ENCODE measurements around the gene MYO19. TPM values are rescaled to one million over a fixed set of nuclear protein-coding genes. Genes with fewer than 3 reads are reported as not detected.

MYO19 gene
- total RNA-seq, 1 donor from 2014 or later = 72.4 TPM

GRCh38 chr17:36498155-36498554 lies 36.5 kb downstream of the MYO19 start:
- no peak overlapping the region for H3K27ac Mint-ChIP-seq

GRCh38 chr17:36496018-36496789 lies 38.5 kb downstream of the MYO19 start:
- no peak overlapping the region for H3K4me3 ChIP-seq
- peak overlapping the region; percentile 98 for H3K27ac Mint-ChIP-seq
- H3K9me3 ChIP-seq (ENCODE audit: low read depth) = no peaks in the 10 kb centered on the region
- H3K4me1 ChIP-seq = peaks cover 13% of the 10 kb centered on the region
- H3K4me3 Mint-ChIP-seq = peak overlapping the region; percentile 74
- H3K36me3 Mint-ChIP-seq = peaks cover 19% of the 10 kb centered on the region
- no peak overlapping the region for H3K4me2 ChIP-seq
- H3K9me3 Mint-ChIP-seq = no peaks in the 10 kb centered on the region
- no peaks in the 10 kb centered on the region for H3K27me3 ChIP-seq
- H3K27ac ChIP-seq = peak overlapping the region; percentile 77
- H3K9ac ChIP-seq = no peak overlapping the region
- peak; percentile 55 for DNase-seq (ENCODE audit: low spot score)
- H4K20me1 ChIP-seq (ENCODE audit: low read depth) = peaks cover 52% of the 10 kb centered on the region
- H3K4me1 Mint-ChIP-seq = peaks cover 40% of the 10 kb centered on the region
- H2AFZ ChIP-seq (replicated peaks) = no peak overlapping the region
- no peaks in the 10 kb centered on the region for H3K36me3 ChIP-seq
- TF ChIP-seq EZH2phosphoT487 (IDR thresholded peaks at IDR 0.05) (no peak), EZH2 (IDR thresholded peaks at IDR 0.05) (no peak), CTCF (IDR thresholded peaks at IDR 0.05) (no peak)
- peaks cover 50% of the 10 kb centered on the region for H3F3A ChIP-seq (ENCODE audit: low read depth)
- peaks cover 12% of the 10 kb centered on the region for H3K79me2 ChIP-seq (ENCODE audit: low read depth)
- H3K27me3 Mint-ChIP-seq (ENCODE audit: insufficient read depth, low read depth) = no peaks in the 10 kb centered on the region

More at GRCh38 chr17:36498155-36498554, 36.5 kb downstream of the MYO19 start:
- no peak for TF ChIP-seq EZH2phosphoT487 (IDR thresholded peaks at IDR 0.05)
- TF ChIP-seq EZH2 (IDR thresholded peaks at IDR 0.05) = no peak
- TF ChIP-seq CTCF (IDR thresholded peaks at IDR 0.05) = no peak
- H3K9me3 Mint-ChIP-seq = no peaks in the 10 kb centered on the region
- DNase-seq (ENCODE audit: low spot score) = no peak
- Histone ChIP-seq H3K9me3 (ENCODE audit: low read depth) (no peaks in the 10 kb centered on the region), H3K9ac (no peak overlapping the region), H2AFZ (replicated peaks) (no peak overlapping the region), H3K27me3 (no peaks in the 10 kb centered on the region), H3K4me2 (no peak overlapping the region), H3K4me1 (peaks cover 13% of the 10 kb centered on the region), H4K20me1 (ENCODE audit: low read depth) (peaks cover 35% of the 10 kb centered on the region), H3K36me3 (no peaks in the 10 kb centered on the region), H3K79me2 (ENCODE audit: low read depth) (no peaks in the 10 kb centered on the region), H3K4me3 (no peak overlapping the region), H3F3A (ENCODE audit: low read depth) (peaks cover 48% of the 10 kb centered on the region), H3K27ac (no peak overlapping the region)
- peaks cover 18% of the 10 kb centered on the region for H3K36me3 Mint-ChIP-seq
- peaks cover 40% of the 10 kb centered on the region for H3K4me1 Mint-ChIP-seq
- H3K27me3 Mint-ChIP-seq (ENCODE audit: insufficient read depth, low read depth) = no peaks in the 10 kb centered on the region
- H3K4me3 Mint-ChIP-seq = no peak overlapping the region

- TF ChIP-seq EZH2 (IDR thresholded peaks at IDR 0.05) (no peak), CTCF (IDR thresholded peaks at IDR 0.05) (no peak), EZH2phosphoT487 (IDR thresholded peaks at IDR 0.05) (no peak)
- no peaks in the 10 kb centered on the region for H3K27me3 Mint-ChIP-seq (ENCODE audit: insufficient read depth, low read depth)
- DNase-seq (ENCODE audit: low spot score) = peak; percentile 39
- no peaks in the 10 kb centered on the region for H3K27me3 ChIP-seq
- no peaks in the 10 kb centered on the region for H3K9me3 Mint-ChIP-seq
- peak overlapping the region; percentile 96 for H3K27ac Mint-ChIP-seq
- peaks cover 61% of the 10 kb centered on the region for H4K20me1 ChIP-seq (ENCODE audit: low read depth)
- H3K4me2 ChIP-seq = no peak overlapping the region
- no peaks in the 10 kb centered on the region for H3K9me3 ChIP-seq (ENCODE audit: low read depth)
- H3K4me1 ChIP-seq = peaks cover 13% of the 10 kb centered on the region
- H3K79me2 ChIP-seq (ENCODE audit: low read depth) = peaks cover 23% of the 10 kb centered on the region
- no peaks in the 10 kb centered on the region for H3K36me3 ChIP-seq
- H3K36me3 Mint-ChIP-seq = peaks cover 22% of the 10 kb centered on the region
- peak overlapping the region; percentile 8 for H3K9ac ChIP-seq
- no peak overlapping the region for H2AFZ ChIP-seq (replicated peaks)
- peaks cover 50% of the 10 kb centered on the region for H3F3A ChIP-seq (ENCODE audit: low read depth)
- H3K4me3 Mint-ChIP-seq = peak overlapping the region; percentile 3
- no peak overlapping the region for H3K4me3 ChIP-seq
- H3K27ac ChIP-seq = peak overlapping the region; percentile 77
- peaks cover 40% of the 10 kb centered on the region for H3K4me1 Mint-ChIP-seq
Observed at GRCh38 chr17:36495076-36495578, 39.5 kb downstream of the MYO19 start.
